NCI-H2107 treated with DMSO at 0.1 percent for 48 hours (cell line): ENCODE measurements around the gene PAQR4.

ENCODE experiments used
- DNase-seq: peaks from one replicate; lab custom pipeline; 2025; ENCODE audit not compliant: unreplicated experiment; lab: John Stamatoyannopoulos, UW

PAQR4 gene

GRCh38 chr16:3003582-3004270 lies 34.6 kb downstream of the PAQR4 start:
- peak; percentile 97 for DNase-seq

- DNase-seq: no peak
Measured at GRCh38 chr16:3004319-3004718, 35.2 kb downstream of the PAQR4 start.

GRCh38 chr16:3004781-3005284 lies 35.7 kb downstream of the PAQR4 start:
- no peak for DNase-seq

DNA sequence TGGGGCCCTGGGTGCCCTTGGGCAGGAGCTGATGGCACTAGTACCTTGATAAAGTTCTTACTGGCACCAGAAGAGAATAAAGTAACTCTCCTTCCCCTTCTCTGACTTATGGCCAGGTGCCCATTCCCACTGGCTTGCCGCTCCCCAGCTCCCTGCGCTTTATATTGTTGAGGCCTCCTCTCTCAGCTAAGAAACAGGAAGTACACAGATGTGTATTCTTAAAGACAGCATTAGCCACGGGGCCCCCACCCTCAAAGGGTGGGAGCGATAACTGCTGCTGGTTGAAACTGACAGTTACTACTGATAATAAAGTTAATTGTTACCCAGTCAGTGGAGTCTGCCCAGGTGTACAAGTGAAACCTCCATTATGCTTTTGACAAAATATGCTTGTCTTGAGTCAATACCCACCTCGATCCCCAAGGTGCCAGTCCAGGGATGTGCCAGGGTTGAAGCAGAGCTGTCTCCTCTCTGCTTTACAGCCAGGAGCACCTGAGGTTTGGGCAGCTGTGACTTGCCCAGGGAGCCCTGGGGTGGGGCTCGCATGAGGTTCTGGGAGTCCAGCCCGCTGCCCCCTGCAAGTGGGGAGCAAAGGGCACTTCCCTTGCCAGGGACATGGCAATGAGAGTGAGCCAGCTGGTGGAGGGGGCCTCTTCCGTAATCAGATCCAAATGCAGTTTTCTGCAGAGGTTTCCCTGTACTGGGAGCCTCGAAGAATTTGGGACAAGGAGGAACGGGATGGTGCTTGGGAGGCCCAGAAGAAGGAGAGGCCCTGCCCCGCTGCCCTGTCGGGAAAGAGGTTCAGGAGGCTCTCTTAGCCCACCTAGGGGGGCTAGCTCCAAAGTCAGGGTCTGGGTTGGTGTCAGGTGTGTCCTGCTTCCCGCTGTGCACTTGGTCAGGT lies 38.2 kb downstream of the PAQR4 start:
- DNase-seq: no peak

DNA sequence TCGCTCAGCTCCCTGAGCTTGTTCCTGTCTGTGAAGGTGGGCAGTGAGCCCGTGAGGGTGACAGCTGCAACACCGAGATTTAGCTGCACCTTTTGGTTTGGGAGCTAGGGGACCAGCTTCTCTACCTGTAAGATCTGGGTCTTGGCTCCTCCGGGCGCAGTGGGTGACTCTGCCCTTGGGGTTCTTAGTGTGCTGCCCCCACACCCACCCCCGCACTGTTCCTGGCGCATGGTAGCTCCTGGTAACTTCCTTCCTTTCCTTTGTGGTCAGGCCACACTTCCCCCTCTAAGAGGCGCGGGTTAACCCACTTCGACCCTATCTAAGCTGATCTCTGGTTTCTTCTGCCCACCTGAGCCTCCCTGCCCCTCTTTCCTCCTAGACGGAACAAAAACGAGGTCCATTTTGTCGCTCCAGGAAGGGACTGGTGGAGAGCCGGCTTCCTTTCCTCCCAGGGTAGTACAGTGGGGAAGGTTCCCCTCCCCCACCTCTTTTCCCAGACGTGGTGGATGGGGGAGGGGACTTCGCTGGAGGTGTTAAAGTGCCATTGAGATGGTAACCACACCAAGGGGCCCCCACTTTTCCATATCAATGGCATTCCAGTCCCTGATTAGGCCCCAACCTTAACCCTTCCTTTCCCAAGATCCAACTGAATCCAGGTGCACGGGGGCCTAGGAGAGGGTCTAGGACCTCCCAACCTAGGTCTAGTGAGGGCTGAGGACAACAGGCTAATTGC lies 39.0 kb downstream of the PAQR4 start:
- no peak for DNase-seq

- no peak for DNase-seq
Measured at GRCh38 chr16:3008690-3009037, 39.5 kb downstream of the PAQR4 start.

- DNase-seq: no peak
Measured at GRCh38 chr16:3009568-3010390, 40.6 kb downstream of the PAQR4 start.

DNA sequence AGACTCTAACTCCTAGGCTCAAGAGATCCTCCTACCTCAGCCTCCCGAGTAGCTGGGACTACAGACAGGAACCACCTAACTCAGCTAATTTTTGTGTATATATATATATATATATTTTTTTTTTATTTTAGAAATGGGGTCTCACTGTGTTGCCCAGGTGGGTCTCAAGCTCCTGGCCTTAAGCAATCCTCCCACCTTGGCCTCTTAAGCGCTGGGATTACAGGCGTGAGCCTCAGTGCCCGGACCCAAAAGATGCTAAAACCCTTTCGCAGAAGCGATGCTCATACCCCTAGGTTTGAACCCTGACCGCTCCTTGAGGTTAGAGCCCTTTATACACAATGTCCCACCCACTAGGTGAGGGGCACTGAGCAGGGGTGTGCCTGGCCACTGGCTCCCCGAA lies 41.4 kb downstream of the PAQR4 start:
- DNase-seq: no peak

DNA sequence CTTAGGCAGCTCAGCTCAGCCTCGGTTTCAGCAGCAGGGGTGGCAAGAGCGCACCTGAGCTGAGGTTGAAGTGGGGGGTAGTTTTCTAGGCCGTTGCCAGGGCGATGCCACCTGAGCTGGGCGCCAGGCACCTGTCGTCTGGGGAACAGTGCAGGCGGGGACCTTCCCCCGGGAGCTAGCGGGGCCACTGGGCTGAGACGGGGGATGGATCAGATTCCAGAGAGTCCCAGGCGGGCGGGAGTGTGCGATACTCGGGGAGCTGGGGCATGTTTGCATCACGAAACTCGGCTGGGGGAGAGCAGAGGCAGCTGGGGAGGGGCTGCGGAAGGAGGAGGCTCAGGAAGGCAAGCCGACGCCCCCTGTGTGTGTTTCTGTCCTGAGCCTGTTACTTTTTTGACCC lies 43.1 kb downstream of the PAQR4 start:
- DNase-seq: peak; percentile 95

DNA sequence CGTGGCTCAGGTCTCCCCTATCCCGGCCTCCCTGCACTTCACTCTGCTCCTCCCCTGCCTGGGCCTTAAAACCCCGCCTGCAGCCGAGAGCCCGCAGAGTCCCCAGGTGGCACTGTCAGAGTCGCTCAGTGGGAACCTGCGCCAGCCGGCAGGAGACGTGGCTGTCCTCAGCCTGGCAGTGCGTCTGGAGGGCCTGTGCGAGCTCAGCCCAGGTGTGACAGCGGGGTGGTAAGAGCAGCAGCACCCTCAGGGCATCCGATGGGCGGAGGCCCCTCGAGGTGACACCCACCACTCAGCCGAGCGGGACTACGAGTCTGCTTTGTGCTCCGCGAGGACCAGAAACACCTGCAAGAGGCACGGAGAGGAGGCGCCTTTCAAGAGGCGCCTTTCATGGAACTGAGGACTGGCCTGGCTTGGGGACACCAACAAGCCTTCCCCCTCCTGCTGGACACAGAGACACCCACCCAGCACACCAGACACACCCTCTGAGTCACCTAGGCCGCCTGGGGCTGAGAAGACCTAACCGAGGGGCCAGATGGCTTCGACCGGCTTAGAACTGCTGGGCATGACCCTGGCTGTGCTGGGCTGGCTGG lies 43.8 kb downstream of the PAQR4 start, which contains the start of gene CLDN9:
CLDN9 (plus strand) TSS at position 96 of the 593 bp plus-strand sequence; CDS start at position 536, 440 bp downstream.
- DNase-seq: peak; percentile 92

GRCh38 chr16:3013491-3013951 lies 44.4 kb downstream of the PAQR4 start:
- no peak for DNase-seq

- no peak for DNase-seq
Measured at GRCh38 chr16:3013998-3014690, 45.0 kb downstream of the PAQR4 start.

GRCh38 chr16:3014971-3015370 lies 45.8 kb downstream of the PAQR4 start:
- no peak for DNase-seq

GRCh38 chr16:3015865-3016521 lies 46.8 kb downstream of the PAQR4 start:
- no peak for DNase-seq

DNA sequence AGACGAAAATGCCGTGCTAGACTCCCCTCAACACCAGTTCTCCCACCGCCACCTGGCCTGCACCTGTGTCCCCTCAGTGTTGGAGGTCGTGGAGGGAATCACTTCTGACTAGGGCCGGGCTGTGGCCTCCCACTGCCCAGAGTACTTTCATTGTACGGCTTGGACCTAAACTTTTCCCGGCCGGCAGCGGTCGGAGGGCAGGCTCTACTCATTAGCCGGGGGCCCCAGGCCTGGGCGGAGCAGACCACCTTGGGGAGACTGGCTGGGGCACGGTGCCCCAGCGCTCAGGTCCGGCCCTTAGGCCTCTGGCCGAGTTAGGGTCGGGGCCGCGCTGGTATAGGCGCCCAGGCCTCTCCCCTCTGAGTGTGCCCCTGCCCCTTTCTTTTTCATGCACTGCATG lies 48.2 kb downstream of the PAQR4 start:
- no peak for DNase-seq

GRCh38 chr16:3017794-3018506 lies 48.8 kb downstream of the PAQR4 start, which contains the start of gene CLDN6:
TSS of gene CLDN6 (minus strand) at chr16:3018183. CDS start at chr16:3016021, 2,162 bp downstream.
- DNase-seq: no peak

DNA sequence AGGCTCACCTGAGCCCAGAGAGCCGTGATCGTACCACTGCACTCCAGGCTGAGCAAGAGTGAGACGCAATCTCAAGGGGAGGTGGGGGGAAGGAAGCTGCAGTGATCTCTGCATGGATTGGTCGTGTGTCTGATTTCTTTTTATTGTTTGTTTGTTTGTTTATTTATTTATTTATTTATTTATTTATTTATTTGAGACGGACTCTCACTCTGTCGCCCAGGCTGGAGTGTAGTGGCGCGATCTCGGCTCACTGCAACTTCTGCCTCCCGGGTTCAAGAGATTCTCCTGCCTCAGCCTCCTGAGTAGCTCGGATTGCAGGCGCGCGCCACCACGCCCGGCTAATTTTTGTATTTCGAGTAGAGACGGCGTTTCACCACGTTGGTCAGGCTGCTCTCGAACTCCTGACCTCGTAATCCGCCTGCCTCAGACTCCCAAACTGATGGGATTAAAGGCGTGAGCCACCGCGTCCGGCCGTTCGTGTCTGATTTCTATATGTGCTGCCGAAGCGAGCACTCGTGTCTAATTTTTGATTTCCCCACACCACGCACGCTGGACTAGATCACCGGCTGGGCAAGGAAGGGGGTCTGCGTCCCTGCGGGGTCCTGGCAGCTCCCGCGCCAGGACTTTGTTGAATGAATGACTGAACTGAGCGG lies 50.6 kb downstream of the PAQR4 start:
- no peak for DNase-seq

DNA sequence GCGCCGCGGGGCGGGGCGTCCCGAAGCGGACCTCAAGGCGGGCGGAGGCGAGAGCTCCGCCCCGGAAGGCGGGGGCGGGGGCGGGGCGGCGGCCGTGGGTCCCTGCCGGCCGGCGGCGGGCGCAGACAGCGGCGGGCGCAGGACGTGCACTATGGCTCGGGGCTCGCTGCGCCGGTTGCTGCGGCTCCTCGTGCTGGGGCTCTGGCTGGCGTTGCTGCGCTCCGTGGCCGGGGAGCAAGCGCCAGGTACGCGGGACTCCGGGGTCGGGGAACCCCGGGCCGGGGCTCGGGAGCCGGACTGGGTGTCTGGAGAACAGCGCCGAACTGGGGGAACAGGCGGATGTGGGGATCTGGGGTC lies 51.1 kb downstream of the PAQR4 start, which contains the start of gene TNFRSF12A:
TNFRSF12A (plus strand) TSS at position 122 of the 357 bp plus-strand sequence; CDS start at position 152, 30 bp downstream.
- DNase-seq: no peak
